ENCODE results near the gene PRSS50.

DNA sequence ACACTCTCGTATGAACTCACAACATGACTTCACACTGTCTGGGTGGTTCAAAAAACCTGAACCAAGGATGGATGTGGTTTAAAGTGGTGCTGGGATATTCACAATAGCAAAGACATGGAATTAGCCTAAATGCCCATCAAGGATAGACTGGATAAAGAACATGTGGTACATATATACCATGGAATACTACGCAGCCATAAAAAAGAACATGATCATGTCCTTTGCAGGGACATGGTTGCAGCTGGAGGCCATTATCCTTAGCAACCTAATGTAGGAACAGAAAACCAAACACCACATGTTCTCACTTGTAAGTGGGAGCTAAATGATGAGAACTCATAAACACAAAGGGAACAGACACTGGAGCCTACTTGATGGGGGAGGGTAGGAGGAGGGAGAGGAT lies 3.3 kb upstream of the PRSS50 start:
- TF ChIP-seq, protein P1, sequence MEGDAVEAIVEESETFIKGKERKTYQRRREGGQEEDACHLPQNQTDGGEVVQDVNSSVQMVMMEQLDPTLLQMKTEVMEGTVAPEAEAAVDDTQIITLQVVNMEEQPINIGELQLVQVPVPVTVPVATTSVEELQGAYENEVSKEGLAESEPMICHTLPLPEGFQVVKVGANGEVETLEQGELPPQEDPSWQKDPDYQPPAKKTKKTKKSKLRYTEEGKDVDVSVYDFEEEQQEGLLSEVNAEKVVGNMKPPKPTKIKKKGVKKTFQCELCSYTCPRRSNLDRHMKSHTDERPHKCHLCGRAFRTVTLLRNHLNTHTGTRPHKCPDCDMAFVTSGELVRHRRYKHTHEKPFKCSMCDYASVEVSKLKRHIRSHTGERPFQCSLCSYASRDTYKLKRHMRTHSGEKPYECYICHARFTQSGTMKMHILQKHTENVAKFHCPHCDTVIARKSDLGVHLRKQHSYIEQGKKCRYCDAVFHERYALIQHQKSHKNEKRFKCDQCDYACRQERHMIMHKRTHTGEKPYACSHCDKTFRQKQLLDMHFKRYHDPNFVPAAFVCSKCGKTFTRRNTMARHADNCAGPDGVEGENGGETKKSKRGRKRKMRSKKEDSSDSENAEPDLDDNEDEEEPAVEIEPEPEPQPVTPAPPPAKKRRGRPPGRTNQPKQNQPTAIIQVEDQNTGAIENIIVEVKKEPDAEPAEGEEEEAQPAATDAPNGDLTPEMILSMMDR (IDR thresholded peaks at IDR 0.05), result no peak
- no peak for TF ChIP-seq POLR2A (IDR thresholded peaks at IDR 0.05)
